Measurements from ENCODE around the gene NNAT. TPM values are rescaled to one million over a fixed set of nuclear protein-coding genes. Genes with fewer than 3 reads are reported as not detected.
A peak's percentile ranks its signal among the peaks of the same experiment; 100 is the strongest.

NNAT gene
- total and polyA plus RNA-seq, 2 experiments from 2014 or later = 0.90 TPM; not detected in 1

DNA sequence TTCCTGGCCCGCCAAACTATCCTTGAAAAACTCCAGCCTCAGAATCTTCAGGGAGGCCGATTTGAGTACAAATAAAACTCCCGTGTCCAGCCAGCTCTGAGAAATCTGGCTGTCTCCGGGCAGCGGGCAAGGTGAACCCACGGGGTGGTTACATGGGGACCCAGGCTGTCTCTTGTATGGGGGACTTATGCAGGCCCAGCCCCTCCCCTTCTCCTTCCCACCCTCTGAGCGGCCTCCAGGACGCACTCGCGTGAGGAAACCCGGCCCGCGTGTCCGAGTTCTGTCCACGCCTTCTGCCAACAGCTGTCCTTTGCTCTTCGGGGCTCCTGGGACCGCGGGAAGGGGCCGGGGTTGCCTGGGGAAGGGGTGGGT is 43.0 kb downstream of the NNAT start:
- 13 to 18% methylated on average over 16 to 19 of the region's 19 CpGs for WGBS, 2 experiments (ENCODE audit: low coverage in 1 of 2, low lambda C conversion rate in 2 of 2, missing lambda C conversion rate in 2 of 2)
- DNase-seq = no peak
- Histone ChIP-seq H3K4me1 (ENCODE audit: insufficient read depth) (no peaks in the 10 kb centered on the region), H3K27me3 (replicated peaks; ENCODE audit: insufficient read depth) (peaks cover 34% of the 10 kb centered on the region; the same call in 1 of the 2 replicates), H3K9ac (no peak overlapping the region), H3K9me3 (ENCODE audit: low read depth) (no peaks in the 10 kb centered on the region), H3K36me3 (ENCODE audit: low read depth) (no peaks in the 10 kb centered on the region), H3K4me2 (ENCODE audit: unreplicated experiment) (no peak overlapping the region), H4K20me1 (ENCODE audit: insufficient read depth) (no peaks in the 10 kb centered on the region), H2AFZ (no peak overlapping the region), H3K4me3 (no peak overlapping the region), H3K27ac (no peak overlapping the region), H3F3A (ENCODE audit: insufficient read depth) (no peaks in the 10 kb centered on the region), H3K79me2 (ENCODE audit: insufficient read depth) (no peaks in the 10 kb centered on the region), H3K9me2 (ENCODE audit: insufficient read depth) (no peaks in the 10 kb centered on the region)
- no peak for TF ChIP-seq EZH2 (IDR thresholded peaks at IDR 0.05; ENCODE audit: insufficient read depth, poor library complexity, severe bottlenecking)
- TF ChIP-seq EZH2phosphoT487 (IDR thresholded peaks at IDR 0.05; ENCODE audit: insufficient read depth, low read depth) = no peak
- in situ Hi-C loops (cut with MboI) = no loop called here

DNA sequence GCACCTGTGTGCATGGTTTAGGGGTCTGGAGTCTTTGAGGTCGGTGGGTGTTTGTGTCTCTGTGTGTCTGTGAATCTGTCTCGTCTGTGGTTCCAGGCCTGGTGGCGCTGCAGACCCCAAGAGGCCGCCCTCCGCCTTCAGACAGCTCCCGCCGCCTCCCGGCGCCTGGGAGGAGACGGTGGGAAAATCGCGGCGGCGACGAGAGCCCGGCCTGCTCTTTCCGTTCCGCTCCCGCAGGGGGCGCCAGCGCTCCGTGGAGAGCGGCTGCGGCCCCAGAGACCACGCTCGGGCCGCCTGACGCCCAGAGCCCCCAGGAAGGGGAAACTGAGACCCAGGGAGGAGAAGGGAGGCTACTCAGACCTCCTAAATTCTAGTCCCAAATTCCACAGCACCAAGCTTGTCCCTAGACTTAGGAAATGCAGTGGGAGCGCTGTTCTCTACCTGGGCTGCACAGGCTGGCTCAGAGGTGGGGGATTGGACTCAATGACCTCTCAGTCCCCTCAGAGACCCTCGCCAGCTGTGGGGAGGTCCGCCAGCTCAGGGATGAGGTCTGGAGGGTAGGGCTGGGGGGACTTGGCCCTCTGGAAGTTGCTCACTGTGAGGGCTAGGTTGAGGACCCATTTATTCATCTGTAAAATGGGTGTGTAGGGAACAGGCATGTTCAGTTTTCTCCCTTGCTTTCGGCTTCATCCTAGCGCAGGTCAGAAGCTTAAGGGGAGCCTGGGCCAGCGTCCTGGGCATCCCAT is 43.5 kb downstream of the NNAT start:
- no peaks in the 10 kb centered on the region for H4K20me1 ChIP-seq (ENCODE audit: insufficient read depth)
- WGBS, 2 experiments (ENCODE audit: low coverage in 1 of 2, low lambda C conversion rate in 2 of 2, missing lambda C conversion rate in 2 of 2) = 7 to 12% methylated on average over 17 to 29 of the region's 34 CpGs
- no peaks in the 10 kb centered on the region for H3K9me3 ChIP-seq (ENCODE audit: low read depth)
- no peaks in the 10 kb centered on the region for H3F3A ChIP-seq (ENCODE audit: insufficient read depth)
- H3K79me2 ChIP-seq (ENCODE audit: insufficient read depth) = no peaks in the 10 kb centered on the region
- no peak for TF ChIP-seq EZH2 (IDR thresholded peaks at IDR 0.05; ENCODE audit: insufficient read depth, poor library complexity, severe bottlenecking)
- no peak for TF ChIP-seq EZH2phosphoT487 (IDR thresholded peaks at IDR 0.05; ENCODE audit: insufficient read depth, low read depth)
- H3K4me3 ChIP-seq = no peak overlapping the region
- no peaks in the 10 kb centered on the region for H3K4me1 ChIP-seq (ENCODE audit: insufficient read depth)
- H3K36me3 ChIP-seq (ENCODE audit: low read depth) = no peaks in the 10 kb centered on the region
- no peak overlapping the region for H3K9ac ChIP-seq
- no peak overlapping the region for H3K27ac ChIP-seq
- H3K4me2 ChIP-seq (ENCODE audit: unreplicated experiment) = no peak overlapping the region
- peaks cover 40% of the 10 kb centered on the region for H3K27me3 ChIP-seq (replicated peaks; ENCODE audit: insufficient read depth)
- no peaks in the 10 kb centered on the region for H3K9me2 ChIP-seq (ENCODE audit: insufficient read depth)
- in situ Hi-C loops (cut with MboI) = loop anchor here (5.0 kb wide), 1 partner anchor 433 kb away; no protein-coding TSS in a partner anchor
- H2AFZ ChIP-seq = no peak overlapping the region
- peak; percentile 70 for DNase-seq

DNA sequence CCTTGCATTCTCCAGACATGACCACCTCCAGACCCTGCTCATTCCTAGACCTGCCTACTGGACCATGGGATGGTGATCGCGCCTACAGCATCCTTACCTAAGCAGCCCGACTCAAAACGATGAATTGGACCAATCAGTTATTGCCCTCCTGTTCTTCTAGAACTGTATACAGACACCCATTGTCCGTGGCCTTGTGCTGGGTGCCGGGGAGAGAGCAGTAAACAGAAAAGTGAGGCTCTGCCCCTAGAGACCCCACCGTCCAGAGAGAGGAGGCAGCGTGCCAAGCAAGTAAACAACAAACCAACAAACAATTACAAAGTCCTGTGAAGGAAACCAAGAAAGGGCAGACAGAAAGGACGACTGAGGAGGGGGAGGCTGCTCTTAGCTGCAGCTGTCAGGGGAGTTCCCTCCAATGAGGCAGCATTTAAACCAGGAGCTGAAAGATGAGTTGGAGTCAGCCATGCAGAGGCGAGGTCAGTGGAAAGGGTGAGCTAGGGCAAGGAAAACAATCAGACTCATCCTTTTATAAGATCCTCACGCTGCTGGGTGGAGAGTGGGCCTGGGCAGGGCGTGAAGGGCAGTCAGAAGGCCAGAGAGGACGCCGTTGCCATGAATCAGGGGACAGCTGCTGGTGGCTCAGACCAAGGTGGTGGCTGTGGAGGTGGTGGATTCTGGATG is 44.2 kb downstream of the NNAT start:
- Histone ChIP-seq H3K9ac (no peak overlapping the region), H3K9me2 (ENCODE audit: insufficient read depth) (no peaks in the 10 kb centered on the region), H3K79me2 (ENCODE audit: insufficient read depth) (no peaks in the 10 kb centered on the region), H3F3A (ENCODE audit: insufficient read depth) (no peaks in the 10 kb centered on the region), H3K4me1 (ENCODE audit: insufficient read depth) (no peaks in the 10 kb centered on the region), H3K27ac (no peak overlapping the region), H3K36me3 (ENCODE audit: low read depth) (no peaks in the 10 kb centered on the region), H3K27me3 (replicated peaks; ENCODE audit: insufficient read depth) (peaks cover 47% of the 10 kb centered on the region), H3K4me2 (ENCODE audit: unreplicated experiment) (no peak overlapping the region), H3K9me3 (ENCODE audit: low read depth) (no peaks in the 10 kb centered on the region), H3K4me3 (no peak overlapping the region), H2AFZ (no peak overlapping the region), H4K20me1 (ENCODE audit: insufficient read depth) (no peaks in the 10 kb centered on the region)
- no peak for DNase-seq
- in situ Hi-C loops (cut with MboI) = loop anchor here (5.0 kb wide), 1 partner anchor 432 kb away; no protein-coding TSS in a partner anchor
- TF ChIP-seq EZH2 (IDR thresholded peaks at IDR 0.05; ENCODE audit: insufficient read depth, poor library complexity, severe bottlenecking) (no peak), EZH2phosphoT487 (IDR thresholded peaks at IDR 0.05; ENCODE audit: insufficient read depth, low read depth) (no peak)
- WGBS, 2 experiments (ENCODE audit: low coverage in 1 of 2, low lambda C conversion rate in 2 of 2, missing lambda C conversion rate in 2 of 2) = 54 to 59% methylated on average over 14 of the region's 14 CpGs

GRCh38 chr20:37566590-37567330 is 45.7 kb downstream of the NNAT start:
- Histone ChIP-seq H3K36me3 (ENCODE audit: low read depth) (no peaks in the 10 kb centered on the region), H3K79me2 (ENCODE audit: insufficient read depth) (no peaks in the 10 kb centered on the region), H4K20me1 (ENCODE audit: insufficient read depth) (no peaks in the 10 kb centered on the region), H3K9me2 (ENCODE audit: insufficient read depth) (no peaks in the 10 kb centered on the region), H3F3A (ENCODE audit: insufficient read depth) (no peaks in the 10 kb centered on the region), H3K9ac (no peak overlapping the region), H3K4me2 (ENCODE audit: unreplicated experiment) (no peak overlapping the region), H3K9me3 (ENCODE audit: low read depth) (no peaks in the 10 kb centered on the region), H3K4me3 (no peak overlapping the region), H3K27ac (no peak overlapping the region), H2AFZ (no peak overlapping the region), H3K4me1 (ENCODE audit: insufficient read depth) (no peaks in the 10 kb centered on the region), H3K27me3 (replicated peaks; ENCODE audit: insufficient read depth) (peaks cover 54% of the 10 kb centered on the region)
- DNase-seq = no peak
- 60 to 62% methylated on average over 5 of the region's 5 CpGs for WGBS, 2 experiments (ENCODE audit: low coverage in 1 of 2, low lambda C conversion rate in 2 of 2, missing lambda C conversion rate in 2 of 2)
- TF ChIP-seq EZH2phosphoT487 (IDR thresholded peaks at IDR 0.05; ENCODE audit: insufficient read depth, low read depth) (no peak), EZH2 (IDR thresholded peaks at IDR 0.05; ENCODE audit: insufficient read depth, poor library complexity, severe bottlenecking) (no peak)
- in situ Hi-C loops (cut with MboI) = loop anchor here (5.0 kb wide), 1 partner anchor 431 kb away; no protein-coding TSS in a partner anchor

Measured in GM23248 (cell line).